A673 (cell line): Measurements from ENCODE around the gene GABRB1.

Experiments used
- CTCF ChIP-seq: fragments of 300-800, 200-600 bp; sonication (generic); conservative IDR thresholded peaks from 2 replicates; pipeline ENCODE4 v1.5.1; 2017; ENCODE audit warnings: low read depth, mild to moderate bottlenecking, antibody characterized with exemption, low read length, moderate library complexity, mixed read lengths
- EZH2 ChIP-seq: fragments of 200-600 bp; sonication (generic); IDR thresholded peaks from 2 replicates; pipeline ENCODE4 v1.6.1; 2017; ENCODE audit warnings: borderline replicate concordance, low read depth, mild to moderate bottlenecking, mixed read lengths, antibody characterized with exemption, low read length; ENCODE audit not compliant: poor library complexity, severe bottlenecking

GRCh38 chr4:47471064-47471463, 439.7 kb downstream of the GABRB1 start:
- no peak for TF ChIP-seq CTCF
- TF ChIP-seq EZH2, result no peak
